H9 (cell line): ENCODE data around the gene EPB41. TPM values are rescaled to one million over a fixed set of nuclear protein-coding genes. Genes with fewer than 3 reads are reported as not detected.
"Not testable (repeated sequence)": the region's sequence is repeated elsewhere in the genome, so short reads cannot be mapped to it uniquely, and the experiment has no call there.

Source experiments
- DNase-seq: peaks from one replicate; pipeline ENCODE4 v3.0.0-alpha.2; 2017
- H2AFZ ChIP-seq: one replicate; pipeline ENCODE4 v1.6.1; 2013; ENCODE audit warnings: mild to moderate bottlenecking, low read length, control low read depth, moderate library complexity
- H2AK5ac ChIP-seq: 2 replicates; pipeline ENCODE4 v1.6.1; 2013; ENCODE audit warnings: low read length, control low read depth, mixed read lengths; ENCODE audit not compliant: insufficient read length
- H2BK120ac ChIP-seq: one replicate; pipeline ENCODE4 v1.6.1; 2013; ENCODE audit warnings: low read depth, mild to moderate bottlenecking, low read length, control low read depth, inconsistent platforms; ENCODE audit not compliant: poor library complexity, severe bottlenecking
- H2BK12ac ChIP-seq: 2 replicates; pipeline ENCODE4 v1.6.1; 2013; ENCODE audit warnings: low read length, control low read depth, mixed read lengths, low read depth; ENCODE audit not compliant: insufficient read length
- H2BK15ac ChIP-seq: 2 replicates; pipeline ENCODE4 v1.6.1; 2013; ENCODE audit warnings: low read depth, low read length, control low read depth
- H2BK20ac ChIP-seq: one replicate; pipeline ENCODE4 v1.6.1; 2013; ENCODE audit warnings: low read depth, mild to moderate bottlenecking, low read length, control low read depth, inconsistent platforms; ENCODE audit not compliant: poor library complexity, severe bottlenecking
- H2BK5ac ChIP-seq: 2 replicates; pipeline ENCODE4 v1.6.1; 2013; ENCODE audit warnings: low read length, control low read depth, mixed read lengths; ENCODE audit not compliant: insufficient read length
- H3K14ac ChIP-seq: 2 replicates; pipeline ENCODE4 v1.6.1; 2013; ENCODE audit warnings: low read length, control low read depth; ENCODE audit not compliant: insufficient read depth
- H3K18ac ChIP-seq: 2 replicates; pipeline ENCODE4 v1.6.1; 2013; ENCODE audit warnings: low read depth, mild to moderate bottlenecking, mixed read lengths, low read length, control low read depth; ENCODE audit not compliant: insufficient read length
- H3K23ac ChIP-seq: 2 replicates; pipeline ENCODE4 v1.6.1; 2013; ENCODE audit warnings: low read length, control low read depth, mixed read lengths, low read depth; ENCODE audit not compliant: insufficient read length
- H3K23me2 ChIP-seq: 2 replicates; pipeline ENCODE4 v1.6.1; 2013; ENCODE audit warnings: low read depth, mild to moderate bottlenecking, mixed read lengths, low read length, control low read depth; ENCODE audit not compliant: insufficient read length, poor library complexity, severe bottlenecking
- H3K27ac ChIP-seq: 2 replicates; pipeline ENCODE4 v1.5.1; 2013; ENCODE audit warnings: low read length, control low read depth, mixed read lengths, low read depth; ENCODE audit not compliant: insufficient read length
- H3K27me3 ChIP-seq: 2 replicates; pipeline ENCODE4 v1.6.1; 2013; ENCODE audit warnings: low read length, control low read depth, inconsistent platforms; ENCODE audit not compliant: insufficient read depth
- H3K4ac ChIP-seq: 2 replicates; pipeline ENCODE4 v1.6.1; 2013; ENCODE audit warnings: low read depth, mild to moderate bottlenecking, control low read depth, inconsistent platforms, low read length, moderate library complexity
- H3K4me1 ChIP-seq: 2 replicates; pipeline ENCODE4 v1.6.1; 2013; ENCODE audit warnings: low read length, control low read depth, inconsistent platforms; ENCODE audit not compliant: insufficient read depth
- H3K4me2 ChIP-seq: 2 replicates; pipeline ENCODE4 v1.6.1; 2013; ENCODE audit warnings: low read length, control low read depth, mixed read lengths; ENCODE audit not compliant: insufficient read length, insufficient read depth
- H3K56ac ChIP-seq: 2 replicates; pipeline ENCODE4 v1.6.1; 2013; ENCODE audit warnings: low read depth, mild to moderate bottlenecking, mixed read lengths, low read length, control low read depth; ENCODE audit not compliant: insufficient read length
- H3K79me1 ChIP-seq: 2 replicates; pipeline ENCODE4 v1.6.1; 2013; ENCODE audit warnings: low read depth, mild to moderate bottlenecking, moderate library complexity, low read length, control low read depth, inconsistent platforms; ENCODE audit not compliant: insufficient read depth, poor library complexity, severe bottlenecking
- H3K79me2 ChIP-seq: 2 replicates; pipeline ENCODE4 v1.6.1; 2013; ENCODE audit warnings: low read length, control low read depth, inconsistent platforms; ENCODE audit not compliant: insufficient read depth
- H3K9ac ChIP-seq: 2 replicates; pipeline ENCODE4 v1.6.1; 2013; ENCODE audit warnings: low read length, control low read depth, mixed read lengths; ENCODE audit not compliant: insufficient read length; ENCODE audit errors: extremely low read depth
- H3K9me3 ChIP-seq: one replicate; pipeline ENCODE4 v1.6.1; 2013; ENCODE audit warnings: low read depth, low read length, inconsistent platforms; ENCODE audit not compliant: control insufficient read depth
- H3T11ph ChIP-seq: one replicate; pipeline ENCODE4 v1.6.1; 2013; ENCODE audit warnings: mild to moderate bottlenecking, low read length, control low read depth, inconsistent platforms
- H4K20me1 ChIP-seq: one replicate; pipeline ENCODE4 v1.6.1; 2013; ENCODE audit not compliant: control insufficient read depth, insufficient read length, insufficient read depth
- H4K5ac ChIP-seq: 2 replicates; pipeline ENCODE4 v1.6.1; 2013; ENCODE audit warnings: low read depth, mild to moderate bottlenecking, mixed read lengths, low read length, control low read depth; ENCODE audit not compliant: insufficient read length
- H4K8ac ChIP-seq: replicated peaks from 2 replicates; pipeline ENCODE4 v1.6.1; 2013; ENCODE audit warnings: low read length, control low read depth, mixed read lengths, low read depth; ENCODE audit not compliant: insufficient read length
- H4K91ac ChIP-seq: 2 replicates; pipeline ENCODE4 v1.6.1; 2013; ENCODE audit warnings: low read depth, mild to moderate bottlenecking, moderate library complexity, mixed read lengths, low read length, control low read depth; ENCODE audit not compliant: insufficient read length
- H3K27ac Mint-ChIP-seq, 3 experiments: 2 replicates in 2 of 3; 3 replicates in 1 of 3; pipeline ENCODE4 v1.8.0; 2020 to 2021; ENCODE audit warnings: mixed read lengths in 3 of 3, mild to moderate bottlenecking in 1 of 3, moderate library complexity in 1 of 3
- H3K27me3 Mint-ChIP-seq: 2 replicates; pipeline ENCODE4 v1.8.0; 2021; ENCODE audit warnings: low read depth, mild to moderate bottlenecking, moderate library complexity, mixed read lengths
- H3K36me3 Mint-ChIP-seq, 3 experiments: 2 replicates in 2 of 3; 3 replicates in 1 of 3; pipeline ENCODE4 v1.8.0; 2020 to 2021; ENCODE audit warnings: low read depth in 3 of 3, mixed read lengths in 3 of 3; ENCODE audit not compliant: insufficient read depth in 1 of 3
- H3K4me1 Mint-ChIP-seq, 2 experiments: 2 replicates each; pipeline ENCODE4 v1.8.0; 2020; ENCODE audit warnings: mixed read lengths in 2 of 2
- H3K4me3 Mint-ChIP-seq, 2 experiments: 2 replicates in 1 of 2; 3 replicates in 1 of 2; pipeline ENCODE4 v1.8.0; 2020 to 2021; ENCODE audit warnings: mild to moderate bottlenecking in 2 of 2, mixed read lengths in 2 of 2, moderate library complexity in 1 of 2
- H3K9me3 Mint-ChIP-seq, 2 experiments: 2 replicates in 1 of 2; 3 replicates in 1 of 2; pipeline ENCODE4 v1.8.0; 2020; ENCODE audit warnings: mild to moderate bottlenecking in 2 of 2, mixed read lengths in 2 of 2, moderate library complexity in 1 of 2
- CTCF ChIP-seq: fragments of 200-600 bp; sonication (generic); conservative IDR thresholded peaks from 3 replicates; pipeline ENCODE4 v1.8.0; 2021; ENCODE audit warnings: antibody characterized with exemption, mild to moderate bottlenecking
- WGBS: extraction: QIAGEN DNeasy Blood & Tissue Kit; methylation state at CpG from one replicate; pipeline ENCODE4 v1.1.7; 2013; ENCODE audit warnings: missing lambda C conversion rate, low lambda C conversion rate, mixed read lengths; ENCODE audit not compliant: insufficient read length; ENCODE audit errors: extremely low coverage; 5-methylcytosine and 5-hydroxymethylcytosine counted together
- total RNA-seq: library from RNA; stranded (reverse); gene quantifications from 2 replicates; pipeline ENCODE4 v1.2.1, GENCODE V29; 2021

The EPB41 gene
- total RNA-seq, 1 experiment from 2014 or later, result 75.4 TPM

- no peak for DNase-seq
- H3K79me1 ChIP-seq, result no peaks in the 10 kb centered on the region
- H3K4me1 Mint-ChIP-seq, result no peaks in the 10 kb centered on the region
- no peak overlapping the region for H2AFZ ChIP-seq
- H2BK5ac ChIP-seq, result no peak overlapping the region
- WGBS, result no CpG with 5 or more reads among the region's 2 CpGs
- no peaks in the 10 kb centered on the region for H3K27me3 ChIP-seq
- H3K27ac Mint-ChIP-seq, result no peak overlapping the region
- H3K4ac ChIP-seq, result no peak overlapping the region
- no peaks in the 10 kb centered on the region; the same call in 1 of the 2 replicates for H3K27me3 Mint-ChIP-seq
- no peaks in the 10 kb centered on the region for H4K20me1 ChIP-seq
- no peak overlapping the region for H2BK12ac ChIP-seq
- H3K18ac ChIP-seq, result no peak overlapping the region
- H2BK20ac ChIP-seq, result no peak overlapping the region
- no peaks in the 10 kb centered on the region for H3K9me3 Mint-ChIP-seq
- H3K9me3 ChIP-seq, result no peaks in the 10 kb centered on the region
- H3K27ac ChIP-seq, result no peak overlapping the region
- H3K36me3 Mint-ChIP-seq, result peaks cover 0 to 3% (median 1%) of the 10 kb centered on the region in 3 experiments; a peak in 3 of 7 replicates
- H2BK15ac ChIP-seq, result no peak overlapping the region
- H3K4me2 ChIP-seq, result no peak overlapping the region
- no peak overlapping the region for H4K91ac ChIP-seq
- H3K56ac ChIP-seq, result no peak overlapping the region
- no peak overlapping the region for H3K14ac ChIP-seq
- H3K4me3 Mint-ChIP-seq, result no peak overlapping the region
- H2AK5ac ChIP-seq, result no peak overlapping the region
- no peaks in the 10 kb centered on the region for H3K4me1 ChIP-seq
- no peaks in the 10 kb centered on the region for H3K79me2 ChIP-seq
- no peaks in the 10 kb centered on the region for H3K23me2 ChIP-seq
- no peak overlapping the region for H4K5ac ChIP-seq
- no peak overlapping the region for H3T11ph ChIP-seq
- no peak for TF ChIP-seq CTCF
- H4K8ac ChIP-seq, result no peak overlapping the region
- no peak overlapping the region for H2BK120ac ChIP-seq
- H3K23ac ChIP-seq, result no peak overlapping the region
- H3K9ac ChIP-seq, result no peak overlapping the region
These were observed 162.8 kb downstream of the EPB41 start for GRCh38 chr1:29077155-29077554.

GRCh38 chr1:29079916-29080629, 165.7 kb downstream of the EPB41 start:
- Mint-ChIP-seq H3K4me1 (peaks cover 5 to 12% of the 10 kb centered on the region in 2 experiments; a peak in 3 of 4 replicates), H3K27ac (peak overlapping the region in 2 of 3 experiments; percentile 40 to 51; a peak in 1 of 7 replicates)
- not testable (repeated sequence) for H3K27ac ChIP-seq, H3K56ac ChIP-seq, H4K91ac ChIP-seq, H4K20me1 ChIP-seq, H3T11ph ChIP-seq, H3K14ac ChIP-seq, H2BK20ac ChIP-seq, H3K9me3 Mint-ChIP-seq, H3K36me3 Mint-ChIP-seq, H4K8ac ChIP-seq, H3K23ac ChIP-seq, H3K9ac ChIP-seq, H3K27me3 ChIP-seq, H3K27me3 Mint-ChIP-seq, H3K4me3 Mint-ChIP-seq, H4K5ac ChIP-seq, H2AFZ ChIP-seq, H3K4ac ChIP-seq, H3K4me2 ChIP-seq, H2BK5ac ChIP-seq, H3K9me3 ChIP-seq, H3K79me1 ChIP-seq, H3K79me2 ChIP-seq, DNase-seq, H3K4me1 ChIP-seq, H2BK120ac ChIP-seq, H3K23me2 ChIP-seq, H2BK15ac ChIP-seq, H3K18ac ChIP-seq, H2AK5ac ChIP-seq, H2BK12ac ChIP-seq
- no CpG with 5 or more reads among the region's 16 CpGs for WGBS
